Pancreas (tissue), 10 donors: Measurements from ENCODE around the gene BICRA. TPM values are rescaled to one million over a fixed set of nuclear protein-coding genes. Genes with fewer than 3 reads are reported as not detected.
A peak's percentile ranks its signal among the peaks of the same experiment; 100 is the strongest.

ENCODE experiments used
- ATAC-seq, 4 donors: fragments of 200-7000 bp; cut with Tn5 transposase; one replicate each; pipeline versions ENCODE4 v1.8.0 to v1.9.1; 2020; ENCODE audit warnings: mild to moderate bottlenecking in 4 of 4, moderate library complexity in 4 of 4
- DNase-seq, 6 donors: peaks; one replicate each; pipeline ENCODE4 v3.0.0-alpha.2; 2020
- FAIRE-seq: peaks from 2 replicates; lab custom pipeline; 2012; peaks lifted over from hg19 to GRCh38; lab: Jason Lieb, UNC
- H3K27ac ChIP-seq, 4 donors: fragments of 200-600 bp; sonication (generic); 1 replicate in 3 of 4; 2 replicates in 1 of 4; pipeline versions ENCODE4 v1.5.0 to v1.8.0; 2020
- H3K27me3 ChIP-seq, 4 donors: fragments of 200-600 bp; one replicate each; pipeline ENCODE4 v1.8.0; 2021
- H3K36me3 ChIP-seq, 3 donors: fragments of 200-600 bp; sonication (generic) in 1 of 3; one replicate each; pipeline versions ENCODE4 v1.5.0 to v1.8.0; 2020 to 2021
- H3K4me1 ChIP-seq, 3 donors: fragments of 200-600 bp; one replicate each; pipeline ENCODE4 v1.8.0; 2021
- H3K4me3 ChIP-seq, 4 donors: fragments of 200-600 bp; sonication (generic) in 2 of 4; one replicate each; pipeline versions ENCODE4 v1.5.0 to v1.8.0; 2020 to 2021
- H3K9me3 ChIP-seq, 4 donors: fragments of 200-600 bp; one replicate each; pipeline ENCODE4 v1.8.0; 2021
- CTCF ChIP-seq, 4 donors: fragments of 200-600 bp; sonication (generic) in 3 of 4; IDR thresholded peaks; one replicate each; pipeline versions ENCODE4 v1.5.0 to v1.8.0; 2021; ENCODE audit warnings: antibody characterized with exemption in 4 of 4
- WGBS, 2 donors: extraction: QIAGEN DNeasy Blood & Tissue Kit; methylation state at CpG; one replicate each; pipeline ENCODE4 v1.1.7; 2013; 5-methylcytosine and 5-hydroxymethylcytosine counted together
- intact Hi-C, 3 donors: fragments of 100-400 bp; cut with DNase I; formaldehyde crosslinking; loops; one replicate each; pipeline versions ENCODE4 v1.11.1 to v1.14.2; 2022
- polyA plus RNA-seq, 2 donors: library from polyadenylated mRNA; stranded (reverse); fragments of 200-250 nt; gene quantifications; one replicate each; pipeline ENCODE4 v1.2.3, GENCODE V29; 2013
- total RNA-seq, 6 donors: library from RNA; stranded (reverse); fragmentation: NEBNext Ultra II Directional in 4 of 6; extraction: Animal tissue kit (Norgen Biotek cat#: 25700) in 4 of 6; gene quantifications; one replicate each; pipeline versions ENCODE4 v1.2.1 to v1.2.4, GENCODE V29; 2021 to 2023
- donor health status: healthy with polysubstance abuse.
- donor health status: DM: no; HTN: no; CAD: no; lungs with moderate emphysema.
- donor health status: DM: no; HTN: no; CAD: no.
- donor health status: control.
- donor health status: control.
- donor health status: Bipolar disorder and iron deficiency.
- donor health status: DM: yes; HTN: yes; CAD: no.
- donor health status: DM: no; HTN: no; CAD: no.
- donor health status: DM: no; HTN: no; CAD: no.
- donor health status: DM: yes; HTN: yes; CAD: no.

Gene BICRA
- total and polyA plus RNA-seq, 8 donors = 2.7 to 10.4 (median 5.9) TPM

GRCh38 chr19:47600246-47601179, 8.4 kb upstream of the BICRA start:
- 3% methylated on average over 75 to 77 of the region's 77 CpGs for WGBS, 2 donors
- no peaks in the 10 kb centered on the region for H3K9me3 ChIP-seq
- H3K4me3 ChIP-seq = peak overlapping the region; percentile 20 to 66 (median 43)
- peak overlapping the region; percentile 43 to 90 (median 78) for H3K27ac ChIP-seq
- H3K4me1 ChIP-seq = peaks cover 0 to 7% (median 3%) of the 10 kb centered on the region in 3 donors
- H3K27me3 ChIP-seq = no peaks in the 10 kb centered on the region
- TF ChIP-seq CTCF (IDR thresholded peaks at IDR 0.05) = no peak
- intact Hi-C loops = no loop called here
- ATAC-seq (peak; percentile 95 to 99 (median 98)), DNase-seq (peak; percentile 98 to 100 (median 100)), FAIRE-seq (peak; percentile 29)
- no peaks in the 10 kb centered on the region for H3K36me3 ChIP-seq

GRCh38 chr19:47601180-47601904, 7.6 kb upstream of the BICRA start:
- H3K4me1 ChIP-seq = peaks cover 0 to 7% (median 3%) of the 10 kb centered on the region in 3 donors
- intact Hi-C loops = no loop called here
- H3K4me3 ChIP-seq = peak overlapping the region; percentile 20 to 66 (median 43)
- H3K27ac ChIP-seq = peak overlapping the region; percentile 43 to 90 (median 78)
- 44% methylated on average over 17 of the region's 17 CpGs for WGBS, 2 donors
- no peaks in the 10 kb centered on the region for H3K9me3 ChIP-seq
- FAIRE-seq = no peak
- DNase-seq = peak in 4 of 6 donors; percentile 58 to 78 (median 67)
- no peaks in the 10 kb centered on the region for H3K27me3 ChIP-seq
- no peaks in the 10 kb centered on the region for H3K36me3 ChIP-seq
- TF ChIP-seq CTCF (IDR thresholded peaks at IDR 0.05) = no peak
- ATAC-seq = peak; percentile 48 to 51 (median 50)

- ATAC-seq = no peak
- no peak overlapping the region for H3K4me3 ChIP-seq
- 42 to 50% methylated on average over 13 of the region's 13 CpGs for WGBS, 2 donors
- H3K36me3 ChIP-seq = no peaks in the 10 kb centered on the region
- H3K4me1 ChIP-seq = peaks cover 0 to 7% (median 3%) of the 10 kb centered on the region in 3 donors
- intact Hi-C loops = no loop called here
- no peak overlapping the region for H3K27ac ChIP-seq
- DNase-seq = no peak
- H3K9me3 ChIP-seq = no peaks in the 10 kb centered on the region
- H3K27me3 ChIP-seq = no peaks in the 10 kb centered on the region
- TF ChIP-seq CTCF (IDR thresholded peaks at IDR 0.05) = no peak
- no peak for FAIRE-seq
These were observed 5.0 kb upstream of the BICRA start for GRCh38 chr19:47603706-47604565.

- intact Hi-C loops = no loop called here
- TF ChIP-seq CTCF (IDR thresholded peaks at IDR 0.05) = no peak
- DNase-seq (no peak), ATAC-seq (no peak), FAIRE-seq (no peak)
- WGBS, 2 donors = 40 to 41% methylated on average over 21 of the region's 21 CpGs
- Histone ChIP-seq H3K4me1 (peaks cover 4 to 10% (median 7%) of the 10 kb centered on the region in 3 donors), H3K36me3 (no peaks in the 10 kb centered on the region), H3K27ac (peak overlapping the region; percentile 81 to 91 (median 88)), H3K4me3 (peak overlapping the region; percentile 98 to 100 (median 98)), H3K27me3 (no peaks in the 10 kb centered on the region), H3K9me3 (no peaks in the 10 kb centered on the region)
These were observed 1.3 kb upstream of the BICRA start for GRCh38 chr19:47607564-47608073.
